OCI-LY7 (cell line): ENCODE data around the gene ASB1. TPM values are rescaled to one million over a fixed set of nuclear protein-coding genes. Genes with fewer than 3 reads are reported as not detected.

Experiments
- BruUV-seq: library from RNA; stranded (reverse); fragments of 400-500 nt; replicated peaks from 2 replicates; lab custom pipeline; 2021; lab: Mats Ljungman, UMichigan
- CTCF ChIA-PET: fragments of 300-600 bp; sonication (Branson Sonifier 250); formaldehyde crosslinking; loops from one replicate; lab custom pipeline; 2022; ENCODE audit warnings: antibody characterized with exemption; ENCODE audit not compliant: unreplicated experiment; lab: Charles Lee
- POLR2A ChIA-PET: fragments of 300-600 bp; sonication (Branson Sonifier 250); formaldehyde crosslinking; loops from one replicate; lab custom pipeline; 2022; ENCODE audit warnings: antibody characterized with exemption; lab: Charles Lee
- DNase-seq: peaks from one replicate; pipeline ENCODE4 v3.0.0-alpha.2; 2015; ENCODE audit warnings: low spot score
- H2AFZ ChIP-seq: fragments of 200-600 bp; sonication (generic), shearing (Covaris generic); 2 replicates; pipeline ENCODE4 v1.6.1; 2014; ENCODE audit warnings: mild to moderate bottlenecking, antibody characterized with exemption, low read length, moderate library complexity
- H3K27ac ChIP-seq: fragments of 200-600 bp; sonication (generic); 2 replicates; pipeline ENCODE4 v1.5.1; 2014; ENCODE audit warnings: mixed run types, low read depth, mild to moderate bottlenecking, moderate library complexity, low read length, inconsistent platforms; ENCODE audit not compliant: poor library complexity, severe bottlenecking
- H3K36me3 ChIP-seq: fragments of 200-600 bp; sonication (generic); 2 replicates; pipeline ENCODE4 v1.6.1; 2014; ENCODE audit warnings: mild to moderate bottlenecking, antibody characterized with exemption, low read length, moderate library complexity, mixed read lengths; ENCODE audit not compliant: insufficient read depth
- H3K4me1 ChIP-seq: fragments of 200-600 bp; sonication (generic); 2 replicates; pipeline ENCODE4 v1.5.1; 2014; ENCODE audit warnings: mild to moderate bottlenecking, low read length; ENCODE audit not compliant: insufficient read depth, poor library complexity, severe bottlenecking
- H3K4me2 ChIP-seq: fragments of 200-600 bp; sonication (generic); 2 replicates; pipeline ENCODE4 v1.6.1; 2014; ENCODE audit warnings: mild to moderate bottlenecking, low read length
- H3K4me3 ChIP-seq: fragments of 200-600 bp; sonication (generic); 2 replicates; pipeline ENCODE4 v1.5.1; 2014; ENCODE audit warnings: mild to moderate bottlenecking, low read depth, low read length; ENCODE audit not compliant: poor library complexity, severe bottlenecking
- H3K79me2 ChIP-seq: fragments of 200-600 bp; sonication (generic); 2 replicates; pipeline ENCODE4 v1.6.1; 2016; ENCODE audit warnings: low read depth, mild to moderate bottlenecking, low read length, moderate library complexity, mixed read lengths; ENCODE audit not compliant: insufficient read depth
- H3K9me2 ChIP-seq: fragments of 200-600 bp; sonication (generic); 2 replicates; pipeline ENCODE4 v1.6.1; 2016; ENCODE audit warnings: mild to moderate bottlenecking, low read length, mixed read lengths; ENCODE audit not compliant: insufficient read depth
- H3K9me3 ChIP-seq: fragments of 200-600 bp; sonication (generic); 2 replicates; pipeline ENCODE4 v1.6.1; 2014; ENCODE audit warnings: mild to moderate bottlenecking, mixed run types, low read length, mixed read lengths
- H4K20me1 ChIP-seq: fragments of 200-600 bp; sonication (generic); 2 replicates; pipeline ENCODE4 v1.6.1; 2014; ENCODE audit warnings: mild to moderate bottlenecking, antibody characterized with exemption, low read length, moderate library complexity, mixed read lengths; ENCODE audit not compliant: insufficient read depth
- EZH2phosphoT487 ChIP-seq: fragments of 200-600 bp; sonication (generic); IDR thresholded peaks from 2 replicates; pipeline ENCODE4 v1.6.1; 2018; ENCODE audit warnings: low read depth, borderline replicate concordance, mild to moderate bottlenecking, mixed run types, antibody characterized with exemption, low read length, moderate library complexity, mixed read lengths
- intact Hi-C: fragments of 100-400 bp; cut with micrococcal nuclease; formaldehyde crosslinking; loops from one replicate; pipeline ENCODE4 v1.10.0; 2022; ENCODE audit not compliant: unreplicated experiment
- small RNA-seq: library from RNA; depleted of rRNA; stranded (forward); fragments of <200 nt; gene quantifications from one replicate; pipeline ENCODE3, GENCODE V24; 2014
- total RNA-seq, 2 experiments: library from RNA; depleted of rRNA in 1 of 2; stranded (reverse); fragments of >200 nt in 1 of 2; shearing (Covaris generic) in 1 of 2; gene quantifications; 2 replicates each; pipeline ENCODE4 v1.2.3, GENCODE V29; 2014 to 2022
- TF ChIP-seq, protein P1 (sequence below): fragments of 200-600 bp; sonication (generic); conservative IDR thresholded peaks from 2 replicates; pipeline ENCODE4 v1.5.1; 2014; ENCODE audit warnings: mild to moderate bottlenecking, antibody characterized with exemption, low read length, moderate library complexity, mixed read lengths

Gene ASB1
- total RNA-seq, 2 experiments from 2014 or later, result 19.4 to 37.7 TPM

DNA sequence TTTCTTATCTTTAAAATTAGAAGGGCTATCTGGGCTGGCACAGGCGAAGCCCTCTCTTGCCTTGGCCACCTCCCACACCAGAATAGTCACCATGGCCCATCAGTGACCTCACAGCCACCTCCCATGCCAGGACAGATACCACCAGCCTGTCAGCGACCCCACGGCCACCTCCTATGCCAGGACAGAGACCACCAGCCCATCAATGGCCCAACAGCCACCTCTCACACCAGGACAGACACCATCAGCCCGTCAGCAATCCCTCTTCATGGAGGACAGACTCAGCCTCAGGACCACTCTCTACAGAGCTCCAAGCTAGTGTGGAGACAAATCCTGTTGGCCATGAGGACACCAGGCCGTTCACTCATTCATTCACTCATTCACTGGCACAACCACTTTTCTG lies 74.6 kb downstream of the ASB1 start:
- no peaks in the 10 kb centered on the region for H3K36me3 ChIP-seq
- DNase-seq, result no peak
- CTCF ChIA-PET, result no interaction called here
- H3K9me2 ChIP-seq, result no peaks in the 10 kb centered on the region
- intact Hi-C loops, result no loop called here
- BruUV-seq, result no TSS peak
- H3K27ac ChIP-seq, result no peak overlapping the region
- no peaks in the 10 kb centered on the region for H4K20me1 ChIP-seq
- no peak overlapping the region for H3K4me3 ChIP-seq
- TF ChIP-seq EZH2phosphoT487, result no peak
- TF ChIP-seq, protein P1, sequence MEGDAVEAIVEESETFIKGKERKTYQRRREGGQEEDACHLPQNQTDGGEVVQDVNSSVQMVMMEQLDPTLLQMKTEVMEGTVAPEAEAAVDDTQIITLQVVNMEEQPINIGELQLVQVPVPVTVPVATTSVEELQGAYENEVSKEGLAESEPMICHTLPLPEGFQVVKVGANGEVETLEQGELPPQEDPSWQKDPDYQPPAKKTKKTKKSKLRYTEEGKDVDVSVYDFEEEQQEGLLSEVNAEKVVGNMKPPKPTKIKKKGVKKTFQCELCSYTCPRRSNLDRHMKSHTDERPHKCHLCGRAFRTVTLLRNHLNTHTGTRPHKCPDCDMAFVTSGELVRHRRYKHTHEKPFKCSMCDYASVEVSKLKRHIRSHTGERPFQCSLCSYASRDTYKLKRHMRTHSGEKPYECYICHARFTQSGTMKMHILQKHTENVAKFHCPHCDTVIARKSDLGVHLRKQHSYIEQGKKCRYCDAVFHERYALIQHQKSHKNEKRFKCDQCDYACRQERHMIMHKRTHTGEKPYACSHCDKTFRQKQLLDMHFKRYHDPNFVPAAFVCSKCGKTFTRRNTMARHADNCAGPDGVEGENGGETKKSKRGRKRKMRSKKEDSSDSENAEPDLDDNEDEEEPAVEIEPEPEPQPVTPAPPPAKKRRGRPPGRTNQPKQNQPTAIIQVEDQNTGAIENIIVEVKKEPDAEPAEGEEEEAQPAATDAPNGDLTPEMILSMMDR, result no peak
- H3K4me1 ChIP-seq, result no peaks in the 10 kb centered on the region
- H2AFZ ChIP-seq, result no peak overlapping the region
- POLR2A ChIA-PET, result no interaction called here
- no peak overlapping the region for H3K4me2 ChIP-seq
- H3K79me2 ChIP-seq, result no peaks in the 10 kb centered on the region
- H3K9me3 ChIP-seq, result no peaks in the 10 kb centered on the region

Small RNAs within 50 kb of the gene (small RNA-seq; reads per million reads assigned to genes)
- not detected for gene RNU6-234P

Other genes with a start within 250 kb of the ASB1 start
- 33.1 and 36.7 TPM in 2 replicates for gene ILKAP, start 223.2 kb upstream of the ASB1 start, total RNA-seq (2014; rRNA removed; shearing (Covaris generic))
- gene ILKAP, start 223.2 kb upstream of the ASB1 start, total RNA-seq (2022), result 57.3 and 61.8 TPM in 2 replicates
- 13.1 and 20.5 TPM in 2 replicates for gene HES6, start 186.9 kb upstream of the ASB1 start, total RNA-seq (2014; rRNA removed; shearing (Covaris generic))
- gene HES6, start 186.9 kb upstream of the ASB1 start, total RNA-seq (2022), result 10.9 and 13.8 TPM in 2 replicates
- 8.4 and 9.7 TPM in 2 replicates for gene PER2, start 138.3 kb upstream of the ASB1 start, total RNA-seq (2014; rRNA removed; shearing (Covaris generic))
- 18.6 and 20.4 TPM in 2 replicates for gene PER2, start 138.3 kb upstream of the ASB1 start, total RNA-seq (2022)
- 4.3 and 8.2 TPM in 2 replicates for gene TRAF3IP1, start 106.4 kb upstream of the ASB1 start, total RNA-seq (2014; rRNA removed; shearing (Covaris generic))
- 12.8 and 13.8 TPM in 2 replicates for gene TRAF3IP1, start 106.4 kb upstream of the ASB1 start, total RNA-seq (2022)